B cell (primary cell): ENCODE data around the gene FAM107A. TPM values are rescaled to one million over a fixed set of nuclear protein-coding genes. Genes with fewer than 3 reads are reported as not detected.

Experiments used
- ATAC-seq: fragments of 200-7000 bp; cut with Tn5 transposase; one replicate; pipeline ENCODE4 v1.10.0; 2021; ENCODE audit warnings: low read depth, mild to moderate bottlenecking, moderate number of reproducible peaks, moderate library complexity
- CTCF ChIA-PET: fragments of 350-600 bp; sonication (Branson Sonifier 250); formaldehyde crosslinking; loops from one replicate; lab custom pipeline; 2021; ENCODE audit warnings: antibody characterized with exemption, inconsistent platforms; lab: Charles Lee
- POLR2A ChIA-PET: fragments of 350-600 bp; sonication (Branson Sonifier 250); formaldehyde crosslinking; loops from one replicate; lab custom pipeline; 2021; ENCODE audit warnings: antibody characterized with exemption; lab: Charles Lee
- DNase-seq: peaks from one replicate; pipeline ENCODE4 v3.0.0; 2013
- H2AFZ ChIP-seq: 2 replicates; pipeline ENCODE4 v1.6.1; 2012; ENCODE audit warnings: mild to moderate bottlenecking, low read depth, low read length; ENCODE audit not compliant: insufficient read depth, poor library complexity, severe bottlenecking
- H3K27ac ChIP-seq, 2 donors: 1 replicate in 1 of 2; 2 replicates in 1 of 2; pipeline ENCODE4 v1.5.1; 2012 to 2013; ENCODE audit warnings: low read length in 2 of 2, mild to moderate bottlenecking in 2 of 2, moderate library complexity in 1 of 2
- H3K27me3 ChIP-seq, 4 experiments: fragments of 200-600 bp in 1 of 4; sonication (generic) in 1 of 4; replicated peaks in 1 of 4; 1 replicate in 2 of 4; 2 replicates in 2 of 4; pipeline versions ENCODE4 v1.6.1 to v1.7.0; 2013 to 2016; ENCODE audit warnings: low read length in 3 of 4, mild to moderate bottlenecking in 2 of 4, mixed read lengths in 1 of 4, moderate library complexity in 1 of 4; ENCODE audit not compliant: insufficient read depth in 4 of 4, control insufficient read depth in 3 of 4; ENCODE audit errors: control extremely low read depth in 1 of 4
- H3K36me3 ChIP-seq, 2 experiments: replicated peaks in 1 of 2; 1 replicate in 1 of 2; 2 replicates in 1 of 2; pipeline versions ENCODE4 v1.6.1 to v1.7.1; 2013; ENCODE audit warnings: low read length in 1 of 2; ENCODE audit not compliant: insufficient read depth in 2 of 2, control insufficient read depth in 1 of 2; ENCODE audit errors: control extremely low read depth in 1 of 2, extremely low read depth in 1 of 2
- H3K4me1 ChIP-seq, 2 donors: fragments of 200-600 bp in 1 of 2; sonication (generic) in 1 of 2; 1 replicate in 1 of 2; 2 replicates in 1 of 2; pipeline versions ENCODE4 v1.5.1 to v1.6.1; 2013 to 2017; ENCODE audit warnings: low read length in 2 of 2; ENCODE audit not compliant: control insufficient read depth in 2 of 2, insufficient read depth in 2 of 2
- H3K4me2 ChIP-seq: replicated peaks from 2 replicates; pipeline ENCODE3; 2012; ENCODE audit warnings: mild to moderate bottlenecking, low read depth, low read length; ENCODE audit not compliant: poor library complexity, severe bottlenecking
- H3K4me3 ChIP-seq, 5 experiments: fragments of 200-600 bp in 1 of 5; sonication (generic) in 1 of 5; 1 replicate in 3 of 5; 2 replicates in 2 of 5; pipeline versions ENCODE4 v1.5.1 to v1.7.0; 2011 to 2016; ENCODE audit warnings: low read length in 4 of 5, mild to moderate bottlenecking in 4 of 5, low read depth in 2 of 5, control low read depth in 1 of 5, moderate library complexity in 1 of 5; ENCODE audit not compliant: insufficient read depth in 1 of 5; ENCODE audit errors: control extremely low read depth in 1 of 5, extremely low read depth in 1 of 5
- H3K79me2 ChIP-seq: fragments of 200-600 bp; sonication (generic); one replicate; pipeline ENCODE4 v1.6.0; 2016; ENCODE audit warnings: low read length; ENCODE audit not compliant: control insufficient read depth, insufficient read depth
- H3K9ac ChIP-seq: fragments of 200-600 bp; sonication (generic); 2 replicates; pipeline ENCODE4 v1.6.1; 2017; ENCODE audit warnings: mild to moderate bottlenecking, low read length, moderate library complexity
- H3K9me3 ChIP-seq, 3 donors: one replicate each; pipeline versions ENCODE4 v1.6.1 to v1.7.1; 2013; ENCODE audit warnings: low read length in 2 of 3; ENCODE audit not compliant: control insufficient read depth in 2 of 3, insufficient read depth in 1 of 3; ENCODE audit errors: control extremely low read depth in 1 of 3
- H4K20me1 ChIP-seq: 2 replicates; pipeline ENCODE4 v1.6.0; 2012; ENCODE audit warnings: mild to moderate bottlenecking, low read length; ENCODE audit not compliant: insufficient read depth, control insufficient read depth, poor library complexity, severe bottlenecking
- H3K27ac Mint-ChIP-seq: one replicate; pipeline ENCODE4 v1.8.0; 2021; ENCODE audit warnings: mixed read lengths
- H3K27me3 Mint-ChIP-seq: one replicate; pipeline ENCODE4 v1.8.0; 2021; ENCODE audit warnings: mixed read lengths
- H3K4me1 Mint-ChIP-seq: one replicate; pipeline ENCODE4 v1.8.0; 2021; ENCODE audit warnings: mixed read lengths
- H3K4me3 Mint-ChIP-seq: one replicate; pipeline ENCODE4 v1.8.0; 2021; ENCODE audit warnings: mixed read lengths
- H3K9me3 Mint-ChIP-seq: one replicate; pipeline ENCODE4 v1.8.0; 2022; ENCODE audit warnings: mixed read lengths; ENCODE audit not compliant: insufficient read depth
- CTCF ChIP-seq: fragments of 200-600 bp; IDR thresholded peaks from one replicate; pipeline ENCODE4 v1.8.0; 2022; ENCODE audit warnings: antibody characterized with exemption, mild to moderate bottlenecking
- EZH2 ChIP-seq: IDR thresholded peaks from 2 replicates; pipeline ENCODE4 v1.6.1; 2012; ENCODE audit warnings: borderline replicate concordance, low read depth, mild to moderate bottlenecking, moderate library complexity, low read length; ENCODE audit not compliant: insufficient read depth, poor library complexity, severe bottlenecking
- WGBS: methylation state at CpG from one replicate; pipeline ENCODE4 v1.1.5; 2013; ENCODE audit warnings: missing lambda C conversion rate; ENCODE audit not compliant: insufficient coverage; 5-methylcytosine and 5-hydroxymethylcytosine counted together
- intact Hi-C: fragments of 100-400 bp; cut with micrococcal nuclease; formaldehyde crosslinking; loops from one replicate; pipeline ENCODE4 v1.10.0; 2022
- polyA plus RNA-seq: library from polyadenylated mRNA; depleted of rRNA; stranded (reverse); fragments of >200 nt; gene quantifications from 2 replicates; pipeline ENCODE4 v1.2.3, GENCODE V29; 2012
- total RNA-seq, 2 donors: library from RNA; stranded (reverse); fragments of 120-200 nt in 1 of 2; gene quantifications; 1 replicate in 1 of 2; 2 replicates in 1 of 2; pipeline versions ENCODE4 v1.2.3 to v1.2.4, GENCODE V29; 2013 to 2022

Gene FAM107A
- total and polyA plus RNA-seq, 2 donors (not counting 1 experiment from before 2014, with no cell fraction given): not detected

GRCh38 chr3:58604031-58604430, 26.8 kb upstream of the FAM107A start:
- Histone ChIP-seq H2AFZ (no peak overlapping the region), H3K4me3 (no peak overlapping the region), H4K20me1 (no peaks in the 10 kb centered on the region), H3K4me1 (no peaks in the 10 kb centered on the region), H3K4me2 (no peak overlapping the region), H3K36me3 (no peaks in the 10 kb centered on the region), H3K27ac (no peak overlapping the region), H3K79me2 (no peaks in the 10 kb centered on the region), H3K27me3 (peaks cover 0 to 20% (median 0%) of the 10 kb centered on the region in 4 experiments), H3K9ac (no peak overlapping the region), H3K9me3 (peaks cover 0 to 3% (median 0%) of the 10 kb centered on the region in 3 donors)
- WGBS: 100% methylated on average over 3 of the region's 6 CpGs
- H3K4me3 Mint-ChIP-seq: no peak overlapping the region
- POLR2A ChIA-PET: no interaction called here
- intact Hi-C loops: no loop called here
- H3K27me3 Mint-ChIP-seq: peaks cover 30% of the 10 kb centered on the region
- H3K9me3 Mint-ChIP-seq: no peaks in the 10 kb centered on the region
- CTCF ChIA-PET: no interaction called here
- no peak overlapping the region for H3K27ac Mint-ChIP-seq
- H3K4me1 Mint-ChIP-seq: no peaks in the 10 kb centered on the region
- ATAC-seq (no peak), DNase-seq (no peak)
- no peak for TF ChIP-seq EZH2
- TF ChIP-seq CTCF: no peak

GRCh38 chr3:58603606-58604005, 26.4 kb upstream of the FAM107A start:
- no peak for DNase-seq
- Histone ChIP-seq H2AFZ (no peak overlapping the region), H3K4me1 (no peaks in the 10 kb centered on the region), H3K27me3 (peaks cover 0 to 19% (median 0%) of the 10 kb centered on the region in 4 experiments), H3K9ac (no peak overlapping the region), H3K27ac (no peak overlapping the region), H3K4me3 (no peak overlapping the region), H4K20me1 (no peaks in the 10 kb centered on the region), H3K79me2 (no peaks in the 10 kb centered on the region), H3K36me3 (no peaks in the 10 kb centered on the region), H3K4me2 (no peak overlapping the region), H3K9me3 (peaks cover 0 to 3% (median 0%) of the 10 kb centered on the region in 3 donors)
- intact Hi-C loops: no loop called here
- no peak overlapping the region for H3K4me3 Mint-ChIP-seq
- no peaks in the 10 kb centered on the region for H3K4me1 Mint-ChIP-seq
- H3K27ac Mint-ChIP-seq: no peak overlapping the region
- H3K9me3 Mint-ChIP-seq: no peaks in the 10 kb centered on the region
- TF ChIP-seq CTCF: no peak
- TF ChIP-seq EZH2: no peak
- no peak for ATAC-seq
- ChIA-PET CTCF (no interaction called here), POLR2A (no interaction called here)
- peaks cover 30% of the 10 kb centered on the region for H3K27me3 Mint-ChIP-seq
